Left ventricle myocardium inferior (tissue), 1 donor: ENCODE measurements around the gene PTTG1IP. TPM values are rescaled to one million over a fixed set of nuclear protein-coding genes. Genes with fewer than 3 reads are reported as not detected.
A peak's percentile ranks its signal among the peaks of the same experiment; 100 is the strongest.

Experiments used
- DNase-seq: peaks from one replicate; pipeline ENCODE4 v3.0.0-alpha.2; 2020
- H3K27ac ChIP-seq: fragments of 200-600 bp; replicated peaks from 2 replicates; pipeline ENCODE4 v1.8.0; 2021
- H3K27me3 ChIP-seq: fragments of 200-600 bp; 2 replicates; pipeline ENCODE4 v1.8.0; 2021; ENCODE audit warnings: low read depth
- H3K36me3 ChIP-seq: fragments of 200-600 bp; 2 replicates; pipeline ENCODE4 v1.8.0; 2021
- H3K4me1 ChIP-seq: fragments of 200-600 bp; 2 replicates; pipeline ENCODE4 v1.8.0; 2021
- H3K4me3 ChIP-seq: fragments of 200-600 bp; 2 replicates; pipeline ENCODE4 v1.8.0; 2021; ENCODE audit warnings: mild to moderate bottlenecking, moderate library complexity
- H3K9me3 ChIP-seq: fragments of 200-600 bp; replicated peaks from 2 replicates; pipeline ENCODE4 v1.8.0; 2021
- intact Hi-C: fragments of 100-400 bp; cut with micrococcal nuclease; formaldehyde crosslinking; loops from one replicate; pipeline ENCODE4 v1.11.0; 2022
- total RNA-seq: library from RNA; stranded (reverse); fragmentation: NEBNext Ultra II Directional; extraction: Animal tissue kit (Norgen Biotek cat#: 25700); gene quantifications from one replicate; pipeline ENCODE4 v1.2.1, GENCODE V29; 2021
- TF ChIP-seq, protein P1 (sequence below): fragments of 200-600 bp; IDR thresholded peaks from 2 replicates; pipeline ENCODE4 v1.8.0; 2021; ENCODE audit warnings: antibody characterized with exemption, mild to moderate bottlenecking, borderline replicate concordance
- donor health status: DM: no; HTN: yes; CAD: no; lungs with severe emphysema.

PTTG1IP gene
- total RNA-seq, 1 donor from 2014 or later, result 171 TPM

GRCh38 chr21:44845418-44846223 lies 27.9 kb downstream of the PTTG1IP start:
- peaks cover 22% of the 10 kb centered on the region for H3K36me3 ChIP-seq
- intact Hi-C loops, result no loop called here
- peaks cover 30% of the 10 kb centered on the region for H3K4me1 ChIP-seq
- no peaks in the 10 kb centered on the region for H3K27me3 ChIP-seq
- DNase-seq, result peak; percentile 80
- H3K4me3 ChIP-seq, result peak overlapping the region; percentile 64
- TF ChIP-seq, protein P1, sequence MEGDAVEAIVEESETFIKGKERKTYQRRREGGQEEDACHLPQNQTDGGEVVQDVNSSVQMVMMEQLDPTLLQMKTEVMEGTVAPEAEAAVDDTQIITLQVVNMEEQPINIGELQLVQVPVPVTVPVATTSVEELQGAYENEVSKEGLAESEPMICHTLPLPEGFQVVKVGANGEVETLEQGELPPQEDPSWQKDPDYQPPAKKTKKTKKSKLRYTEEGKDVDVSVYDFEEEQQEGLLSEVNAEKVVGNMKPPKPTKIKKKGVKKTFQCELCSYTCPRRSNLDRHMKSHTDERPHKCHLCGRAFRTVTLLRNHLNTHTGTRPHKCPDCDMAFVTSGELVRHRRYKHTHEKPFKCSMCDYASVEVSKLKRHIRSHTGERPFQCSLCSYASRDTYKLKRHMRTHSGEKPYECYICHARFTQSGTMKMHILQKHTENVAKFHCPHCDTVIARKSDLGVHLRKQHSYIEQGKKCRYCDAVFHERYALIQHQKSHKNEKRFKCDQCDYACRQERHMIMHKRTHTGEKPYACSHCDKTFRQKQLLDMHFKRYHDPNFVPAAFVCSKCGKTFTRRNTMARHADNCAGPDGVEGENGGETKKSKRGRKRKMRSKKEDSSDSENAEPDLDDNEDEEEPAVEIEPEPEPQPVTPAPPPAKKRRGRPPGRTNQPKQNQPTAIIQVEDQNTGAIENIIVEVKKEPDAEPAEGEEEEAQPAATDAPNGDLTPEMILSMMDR, result peak; percentile 54
- peak overlapping the region; percentile 66 for H3K27ac ChIP-seq
- H3K9me3 ChIP-seq, result no peaks in the 10 kb centered on the region

- Histone ChIP-seq H3K4me3 (no peak overlapping the region), H3K27me3 (no peaks in the 10 kb centered on the region), H3K9me3 (no peaks in the 10 kb centered on the region), H3K4me1 (peaks cover 30% of the 10 kb centered on the region), H3K27ac (no peak overlapping the region), H3K36me3 (peaks cover 9% of the 10 kb centered on the region)
- no peak for DNase-seq
- TF ChIP-seq, protein P1, result no peak
- intact Hi-C loops, result no loop called here
Observed at GRCh38 chr21:44844256-44844655, 29.2 kb downstream of the PTTG1IP start.

DNA sequence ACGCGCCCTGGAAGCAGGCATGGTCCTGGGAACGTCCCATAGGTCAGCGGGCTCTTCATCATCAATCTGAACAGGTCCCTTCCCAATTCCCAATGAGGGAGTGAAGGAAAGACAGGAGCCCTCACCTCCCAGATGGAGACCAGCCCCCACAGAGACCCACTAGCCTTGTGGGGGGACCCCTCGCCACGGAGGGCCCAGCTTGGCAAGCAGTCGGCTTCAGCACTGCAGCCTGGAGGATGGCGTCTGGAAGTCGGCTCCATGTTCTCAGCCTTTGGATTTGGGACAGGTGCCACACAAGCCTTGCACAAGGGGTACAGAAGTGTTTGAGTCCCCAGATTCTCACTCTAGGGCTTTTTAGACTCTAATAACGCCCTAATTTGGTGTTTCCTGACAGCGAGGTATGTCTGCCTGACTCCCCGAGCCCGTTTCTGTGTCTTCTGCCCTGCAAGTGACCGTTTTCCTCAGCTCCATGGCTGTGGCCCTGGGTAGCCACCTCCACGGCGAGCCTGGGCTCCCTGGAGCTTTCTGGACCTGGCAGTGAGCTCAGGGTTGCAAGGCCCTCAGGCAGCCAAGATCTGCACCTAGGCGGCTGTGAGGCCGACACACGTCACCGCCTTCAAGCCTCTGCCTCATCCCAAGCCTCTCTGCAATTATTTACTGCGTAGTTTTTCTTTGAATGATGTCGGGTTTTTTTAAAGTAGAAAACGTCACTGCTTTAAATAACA lies 30.6 kb downstream of the PTTG1IP start:
- no peaks in the 10 kb centered on the region for H3K36me3 ChIP-seq
- peaks cover 30% of the 10 kb centered on the region for H3K4me1 ChIP-seq
- TF ChIP-seq, protein P1, result no peak
- H3K4me3 ChIP-seq, result no peak overlapping the region
- intact Hi-C loops, result no loop called here
- no peak for DNase-seq
- no peak overlapping the region for H3K27ac ChIP-seq
- H3K27me3 ChIP-seq, result no peaks in the 10 kb centered on the region
- no peaks in the 10 kb centered on the region for H3K9me3 ChIP-seq

DNA sequence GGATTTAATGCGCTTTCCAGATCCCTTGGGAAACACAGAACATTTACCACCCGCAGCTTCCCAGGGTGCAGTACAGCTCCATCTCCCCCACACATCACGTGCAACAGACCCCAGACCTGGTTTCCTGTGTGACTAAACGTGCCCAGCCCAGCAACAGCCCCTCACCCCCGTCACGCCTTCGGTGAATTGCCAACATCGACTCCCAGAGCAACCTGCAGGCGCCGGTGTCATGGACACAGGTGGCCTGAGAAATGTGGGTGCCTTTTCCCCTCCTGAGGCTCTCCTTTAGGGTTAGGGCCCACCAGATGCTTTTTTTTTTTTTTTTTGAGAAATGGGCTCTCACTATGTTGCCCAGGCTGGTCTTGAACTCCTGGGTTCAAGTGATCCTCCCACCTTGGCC lies 31.4 kb downstream of the PTTG1IP start:
- peaks cover 23% of the 10 kb centered on the region for H3K4me1 ChIP-seq
- no peaks in the 10 kb centered on the region for H3K36me3 ChIP-seq
- H3K27me3 ChIP-seq, result no peaks in the 10 kb centered on the region
- TF ChIP-seq, protein P1, result no peak
- no peak overlapping the region for H3K27ac ChIP-seq
- no peak for DNase-seq
- no peak overlapping the region for H3K4me3 ChIP-seq
- intact Hi-C loops, result no loop called here
- no peaks in the 10 kb centered on the region for H3K9me3 ChIP-seq

DNA sequence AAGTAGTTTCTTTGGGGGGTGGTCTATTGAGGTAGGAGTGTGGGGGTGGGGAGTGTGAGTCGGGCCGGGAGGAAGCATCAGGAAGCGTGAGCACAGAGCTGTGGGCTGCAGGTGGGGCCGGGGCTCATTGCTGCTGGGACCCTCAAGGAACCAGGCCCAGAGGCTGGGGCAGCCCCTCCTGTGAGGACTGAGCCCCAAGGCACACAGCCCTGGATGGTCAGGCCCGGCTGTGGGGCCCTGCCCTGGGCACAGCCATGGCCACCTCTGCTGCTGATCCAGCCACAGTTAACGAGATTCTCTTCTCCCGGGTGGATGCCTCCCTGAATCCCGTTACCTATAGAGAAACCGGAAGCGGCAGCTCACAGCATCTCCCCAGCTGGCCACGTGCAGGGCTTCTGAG lies 32.7 kb downstream of the PTTG1IP start:
- Histone ChIP-seq H3K27me3 (no peaks in the 10 kb centered on the region), H3K4me3 (no peak overlapping the region), H3K4me1 (peaks cover 18% of the 10 kb centered on the region), H3K36me3 (no peaks in the 10 kb centered on the region), H3K9me3 (no peaks in the 10 kb centered on the region), H3K27ac (no peak overlapping the region)
- no peak for DNase-seq
- intact Hi-C loops, result no loop called here
- TF ChIP-seq, protein P1, result no peak
